ENCODE data around the gene ROCK1.

GRCh38 chr18:21093133-21093532 lies 18.5 kb downstream of the ROCK1 start:
- no peak for TF ChIP-seq CTCF (IDR thresholded peaks at IDR 0.05)
- TF ChIP-seq POLR2A (IDR thresholded peaks at IDR 0.05): no peak
